Measurements from ENCODE around the gene FNDC3B. TPM values are rescaled to one million over a fixed set of nuclear protein-coding genes. Genes with fewer than 3 reads are reported as not detected.
A peak's percentile ranks its signal among the peaks of the same experiment; 100 is the strongest.

FNDC3B gene
- total RNA-seq, 1 experiment from 2014 or later: 62.3 TPM

DNA sequence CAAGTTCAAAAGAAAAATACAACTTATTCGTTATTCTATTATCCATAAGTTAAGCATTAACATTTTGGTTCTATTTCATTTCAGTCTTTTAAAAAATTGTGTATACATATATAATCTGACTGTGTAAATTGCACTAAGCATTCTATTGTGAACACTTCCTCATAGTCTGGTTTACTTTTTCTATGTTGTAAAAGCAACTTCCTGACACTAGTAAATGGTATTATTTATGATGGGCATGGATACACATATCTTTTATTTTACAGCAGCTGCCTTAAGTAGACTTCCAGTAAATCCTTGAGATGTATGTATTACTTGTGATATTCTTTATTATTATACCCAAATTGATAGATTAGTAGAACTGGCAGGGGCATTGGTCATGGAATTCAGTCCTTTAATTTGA is 58.2 kb downstream of the FNDC3B start:
- H3K27me3 ChIP-seq: no peaks in the 10 kb centered on the region
- H3K27ac ChIP-seq: no peak overlapping the region
- DNase-seq: no peak
- H3K4me3 ChIP-seq: no peak overlapping the region
- 0 out of 2 replicates have a peak, but pooled peaks cover 7% of the 10 kb centered on the region for H3K36me3 ChIP-seq
- H3K4me1 ChIP-seq: peaks cover 26% of the 10 kb centered on the region
- no peaks in the 10 kb centered on the region for H3K9me3 ChIP-seq (replicated peaks)

DNA sequence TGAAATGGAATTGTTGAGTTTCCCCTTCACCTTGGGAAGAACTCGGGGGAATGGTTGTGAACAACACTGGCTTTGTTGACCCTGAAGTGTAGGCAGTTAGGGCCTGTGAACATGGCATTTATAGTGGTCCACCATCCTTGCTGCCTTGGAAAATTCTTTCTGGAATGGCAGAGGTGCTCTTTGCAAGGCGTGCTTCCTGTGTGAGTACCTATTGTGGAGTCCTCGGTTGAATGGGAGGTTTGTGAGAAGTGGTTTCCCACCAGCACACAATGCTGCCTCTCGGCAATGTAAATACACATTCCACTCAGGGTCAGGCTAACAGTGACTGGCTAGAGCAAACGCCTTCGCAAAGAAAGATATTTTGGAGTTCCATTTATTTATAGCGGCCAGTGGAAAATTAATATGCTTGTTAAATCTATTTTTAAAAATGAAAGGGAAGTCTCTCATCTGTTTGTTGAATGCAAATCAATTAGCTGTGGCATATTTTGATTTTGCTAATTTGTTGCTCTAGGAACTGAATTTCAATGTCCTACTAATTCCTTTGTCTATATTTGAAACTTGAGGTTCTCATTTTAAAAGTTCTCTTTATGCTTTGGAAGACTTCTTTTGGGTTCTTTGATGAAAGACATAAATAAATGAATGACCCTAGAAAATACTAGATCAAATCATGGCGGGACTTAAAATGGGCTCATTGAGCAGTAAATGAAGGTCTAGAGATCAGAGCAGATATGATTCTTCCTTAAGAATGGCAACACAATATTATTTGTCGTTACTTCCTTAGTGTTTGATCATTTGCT is 59.5 kb downstream of the FNDC3B start:
- DNase-seq: no peak
- peaks cover 36% of the 10 kb centered on the region for H3K4me1 ChIP-seq
- H3K4me3 ChIP-seq: no peak overlapping the region
- no peaks in the 10 kb centered on the region for H3K9me3 ChIP-seq (replicated peaks)
- H3K27ac ChIP-seq: no peak overlapping the region
- peaks cover 7% of the 10 kb centered on the region; the same call in 1 of the 2 replicates for H3K36me3 ChIP-seq
- H3K27me3 ChIP-seq: no peaks in the 10 kb centered on the region

DNA sequence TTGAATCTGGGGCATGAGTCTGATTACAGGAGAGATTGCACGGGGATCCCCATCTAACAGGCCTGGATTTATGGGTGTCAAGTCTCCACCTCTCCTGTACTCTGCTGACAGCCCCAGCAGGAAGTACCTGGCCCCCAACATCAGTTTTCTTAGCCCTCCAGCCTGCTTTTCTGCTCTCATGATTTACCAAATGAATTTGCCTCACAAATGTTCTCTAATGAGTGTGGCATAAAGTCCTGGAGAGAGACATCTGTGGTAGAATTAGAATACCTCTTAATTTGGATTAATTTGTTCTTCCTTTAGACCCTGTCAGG is 60.1 kb downstream of the FNDC3B start:
- DNase-seq: no peak
- Histone ChIP-seq H3K4me1 (peaks cover 42% of the 10 kb centered on the region), H3K27ac (no peak overlapping the region)

DNA sequence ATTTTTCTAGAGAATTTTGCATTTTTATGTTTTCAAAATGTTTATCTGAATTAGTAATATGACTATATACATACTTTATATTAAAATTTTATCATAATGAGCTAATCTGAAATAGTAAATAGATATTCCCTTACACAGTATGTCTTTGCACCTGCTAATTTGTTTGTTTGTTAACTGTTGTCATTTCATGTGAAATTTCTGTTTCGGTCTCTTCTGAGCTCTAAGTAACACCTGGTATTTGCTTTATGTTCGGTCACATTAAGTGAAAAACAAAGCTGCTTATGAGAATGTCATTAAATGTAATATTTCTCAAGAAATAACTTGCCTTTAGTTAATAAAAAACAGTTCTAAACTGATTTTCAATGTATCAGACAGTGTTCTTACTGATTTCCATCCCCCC is 61.1 kb downstream of the FNDC3B start:
- no peaks in the 10 kb centered on the region for H3K27me3 ChIP-seq
- no peak overlapping the region for H3K27ac ChIP-seq
- DNase-seq: no peak
- peaks cover 45% of the 10 kb centered on the region for H3K4me1 ChIP-seq
- no peak overlapping the region for H3K4me3 ChIP-seq
- H3K9me3 ChIP-seq (replicated peaks): no peaks in the 10 kb centered on the region
- H3K36me3 ChIP-seq: peaks cover 9% of the 10 kb centered on the region; the same call in 1 of the 2 replicates

More for the DNA sequence above, 60.1 kb downstream of the FNDC3B start:
- H3K27me3 ChIP-seq: no peaks in the 10 kb centered on the region
- peaks cover 13% of the 10 kb centered on the region; the same call in 1 of the 2 replicates for H3K36me3 ChIP-seq
- H3K4me3 ChIP-seq: no peak overlapping the region
- H3K9me3 ChIP-seq (replicated peaks): no peaks in the 10 kb centered on the region

DNA sequence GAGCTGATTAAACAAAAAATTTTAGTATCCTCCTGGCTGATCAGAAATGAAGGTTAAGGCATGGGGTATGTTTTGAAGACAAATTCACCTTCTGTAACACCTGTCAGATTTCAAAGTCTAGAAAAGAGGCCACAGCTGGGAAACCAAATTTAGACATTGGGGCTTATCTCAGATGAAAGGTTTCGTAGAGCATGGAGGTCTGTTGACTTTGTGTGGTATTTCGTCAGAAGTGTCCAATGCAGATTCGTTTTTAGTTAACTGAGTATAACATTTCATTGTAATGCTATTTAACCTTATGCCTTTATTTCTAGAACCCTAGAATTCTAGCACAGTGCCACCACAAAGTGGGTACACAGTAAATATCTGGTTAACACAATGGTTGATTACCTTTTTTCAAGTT is 61.7 kb downstream of the FNDC3B start:
- H3K27me3 ChIP-seq: no peaks in the 10 kb centered on the region
- no peaks in the 10 kb centered on the region for H3K9me3 ChIP-seq (replicated peaks)
- H3K36me3 ChIP-seq: peaks cover 9% of the 10 kb centered on the region
- no peak overlapping the region for H3K27ac ChIP-seq
- peaks cover 45% of the 10 kb centered on the region for H3K4me1 ChIP-seq
- DNase-seq: peak in 1 of 2 experiments; percentile 54
- no peak overlapping the region for H3K4me3 ChIP-seq

DNA sequence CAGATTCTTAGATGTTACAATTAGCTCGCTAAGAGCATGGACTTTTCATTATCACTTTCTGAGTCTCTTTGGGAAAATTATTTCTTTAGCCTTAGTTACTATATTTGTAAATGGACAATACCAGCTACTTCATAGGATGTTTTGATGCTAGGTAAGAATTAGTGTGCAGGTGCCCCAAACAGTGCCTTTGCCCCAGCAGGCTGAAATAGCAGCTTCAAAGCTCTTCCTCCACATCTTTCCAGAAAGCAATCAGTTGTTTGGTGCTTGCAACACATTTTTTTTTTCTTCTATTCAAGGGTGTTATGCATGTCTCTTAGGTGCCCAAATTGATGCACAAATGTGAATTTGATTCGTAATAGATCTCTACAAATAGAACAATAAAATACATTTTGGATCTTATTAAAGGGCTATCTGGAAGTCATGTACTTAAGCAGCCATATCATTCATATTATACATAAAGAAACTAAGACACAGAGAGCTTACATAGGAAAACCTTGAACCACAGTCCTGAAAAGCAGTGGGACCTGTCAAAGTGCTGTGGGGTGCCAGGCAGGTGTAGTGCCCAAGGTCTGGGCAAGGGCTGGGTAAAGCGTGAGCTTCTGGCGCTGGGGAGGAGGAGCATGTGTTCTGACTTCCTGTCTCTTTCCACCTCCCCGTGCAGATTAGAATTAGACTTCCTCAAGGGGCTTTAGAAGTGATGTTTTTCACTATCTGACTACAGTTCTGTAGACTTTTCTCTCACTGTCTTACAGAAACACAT is 62.9 kb downstream of the FNDC3B start:
- peaks cover 9% of the 10 kb centered on the region for H3K36me3 ChIP-seq
- no peak overlapping the region for H3K4me3 ChIP-seq
- no peaks in the 10 kb centered on the region for H3K27me3 ChIP-seq
- DNase-seq: no peak
- no peaks in the 10 kb centered on the region for H3K9me3 ChIP-seq (replicated peaks)
- peaks cover 36% of the 10 kb centered on the region for H3K4me1 ChIP-seq
- H3K27ac ChIP-seq: no peak overlapping the region

DNA sequence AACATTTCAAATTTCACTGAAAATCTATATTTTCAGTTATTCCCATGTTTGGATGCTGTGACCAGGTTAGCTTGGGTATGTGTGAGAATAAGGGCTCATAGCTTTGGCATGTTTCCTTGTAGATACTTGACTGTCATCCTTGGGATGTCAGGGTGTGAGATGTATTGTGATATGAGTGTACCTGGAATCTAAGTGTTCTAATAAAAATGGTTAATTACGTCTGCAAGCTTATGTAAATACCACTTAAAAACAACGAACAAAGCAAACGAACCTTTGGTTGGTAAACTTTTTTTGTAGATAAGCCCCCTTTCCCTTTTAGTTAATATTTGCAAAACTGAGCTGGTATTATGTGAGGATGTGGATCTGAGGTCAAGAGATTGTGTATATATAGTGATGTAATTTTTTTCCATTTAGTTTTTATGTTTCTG is 63.5 kb downstream of the FNDC3B start:
- Histone ChIP-seq H3K4me1 (peaks cover 31% of the 10 kb centered on the region), H3K27me3 (no peaks in the 10 kb centered on the region), H3K9me3 (replicated peaks) (no peaks in the 10 kb centered on the region), H3K27ac (peak overlapping the region; percentile 27), H3K4me3 (no peak overlapping the region), H3K36me3 (peaks cover 11% of the 10 kb centered on the region)
- no peak for DNase-seq

DNA sequence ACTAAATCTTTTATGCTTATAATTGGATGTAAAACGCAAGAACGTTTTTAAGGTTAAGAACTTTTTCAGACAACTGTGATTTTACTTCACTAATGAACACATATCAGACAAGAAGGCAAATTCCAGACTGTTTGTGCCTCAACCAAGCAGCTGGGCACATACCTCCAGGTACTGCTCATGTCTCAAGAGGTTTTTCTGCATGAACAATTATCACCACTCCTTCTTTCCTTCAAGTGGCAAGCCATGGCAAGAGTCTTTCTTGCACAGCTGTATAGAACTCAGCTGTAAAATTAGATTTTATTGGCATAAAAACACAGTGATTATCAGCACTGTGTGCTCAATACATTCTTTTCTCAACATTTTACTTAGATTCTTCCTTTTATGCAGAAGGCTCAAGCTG is 64.3 kb downstream of the FNDC3B start:
- Histone ChIP-seq H3K36me3 (peaks cover 11% of the 10 kb centered on the region), H3K4me3 (no peak overlapping the region), H3K9me3 (replicated peaks) (no peaks in the 10 kb centered on the region), H3K27me3 (no peaks in the 10 kb centered on the region), H3K27ac (peak overlapping the region; percentile 27), H3K4me1 (peaks cover 31% of the 10 kb centered on the region)
- peak in 1 of 2 experiments; percentile 8 for DNase-seq

DNA sequence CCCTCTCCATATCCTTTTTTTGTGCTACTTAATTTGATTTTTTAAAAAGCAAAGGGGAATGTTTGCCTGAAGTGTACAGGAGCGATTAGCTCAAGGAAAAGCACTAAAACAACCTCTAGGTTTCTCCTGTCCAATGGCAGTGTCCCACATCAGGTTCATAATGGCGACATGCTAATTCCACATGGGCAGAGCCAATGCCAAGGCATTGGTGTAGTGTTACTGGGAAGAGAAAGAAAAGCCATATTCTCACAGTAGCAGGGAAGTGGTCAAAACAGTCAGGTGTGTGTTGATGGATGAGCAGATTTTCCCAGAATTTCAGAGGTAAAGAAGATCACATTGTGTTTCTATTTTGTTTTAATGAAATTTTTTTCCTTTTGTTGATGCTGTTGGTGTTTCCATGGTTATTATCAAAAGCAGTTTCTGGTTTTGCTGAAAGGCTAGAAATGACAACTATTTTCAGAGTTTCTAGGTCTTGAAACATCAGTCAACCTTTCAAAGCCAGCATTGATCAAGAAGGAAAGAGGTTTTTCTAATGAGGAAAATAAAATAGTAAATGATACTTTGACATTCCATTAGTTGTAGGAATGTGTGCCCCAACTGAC is 65.2 kb downstream of the FNDC3B start:
- no peaks in the 10 kb centered on the region for H3K9me3 ChIP-seq (replicated peaks)
- peaks cover 31% of the 10 kb centered on the region for H3K4me1 ChIP-seq
- DNase-seq: peak in 1 of 2 experiments; percentile 46
- H3K4me3 ChIP-seq: no peak overlapping the region
- no peak overlapping the region; the same call in 1 of the 2 replicates for H3K27ac ChIP-seq
- no peaks in the 10 kb centered on the region for H3K27me3 ChIP-seq
- peaks cover 9% of the 10 kb centered on the region for H3K36me3 ChIP-seq

DNA sequence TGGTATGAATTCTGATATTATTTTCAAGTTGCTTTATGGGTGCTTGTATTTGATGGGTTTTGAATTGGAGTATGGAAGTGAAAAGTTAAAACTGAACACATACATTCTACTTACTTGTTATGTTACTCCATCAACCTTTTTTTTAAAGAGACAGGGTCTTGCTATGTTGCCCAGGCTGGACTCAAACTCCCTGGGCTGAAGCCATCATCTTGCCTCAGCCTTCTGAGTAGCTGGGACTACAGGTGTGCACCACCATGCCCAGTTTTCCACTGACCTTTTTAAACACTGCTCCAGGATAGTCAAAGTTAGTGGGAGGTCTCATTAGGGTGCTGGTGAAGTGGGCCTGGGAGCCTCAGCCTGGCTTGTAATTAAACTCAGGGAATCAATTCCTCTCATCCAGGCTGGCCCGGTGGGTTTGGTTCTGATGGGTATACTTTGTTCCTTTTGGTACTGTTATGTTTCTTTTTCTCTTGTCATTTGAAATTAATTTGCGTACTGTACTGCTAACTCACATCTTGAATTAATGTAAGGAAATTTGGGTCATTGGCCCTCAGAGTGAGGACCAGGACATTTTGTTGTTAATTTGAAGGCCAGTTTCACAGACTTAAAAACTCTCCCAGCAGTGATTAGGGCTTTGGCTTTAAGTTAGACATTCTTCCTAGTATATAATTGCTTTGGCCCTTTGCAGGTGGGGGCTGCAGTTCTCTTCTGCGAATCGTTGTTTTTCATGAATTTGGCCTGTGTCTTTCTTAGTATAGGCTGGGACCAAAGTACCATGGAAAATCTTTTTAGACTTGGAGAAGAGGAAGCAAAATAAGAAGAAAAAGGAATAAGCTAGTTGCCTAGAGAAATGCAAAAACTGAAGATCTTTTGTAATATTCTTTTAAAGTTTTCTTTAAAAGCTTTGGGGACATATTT is 66.9 kb downstream of the FNDC3B start:
- Histone ChIP-seq H3K4me3 (no peak overlapping the region), H3K9me3 (replicated peaks) (no peaks in the 10 kb centered on the region), H3K27me3 (no peaks in the 10 kb centered on the region), H3K27ac (no peak overlapping the region), H3K4me1 (peaks cover 22% of the 10 kb centered on the region), H3K36me3 (peaks cover 12% of the 10 kb centered on the region)
- DNase-seq: no peak

DNA sequence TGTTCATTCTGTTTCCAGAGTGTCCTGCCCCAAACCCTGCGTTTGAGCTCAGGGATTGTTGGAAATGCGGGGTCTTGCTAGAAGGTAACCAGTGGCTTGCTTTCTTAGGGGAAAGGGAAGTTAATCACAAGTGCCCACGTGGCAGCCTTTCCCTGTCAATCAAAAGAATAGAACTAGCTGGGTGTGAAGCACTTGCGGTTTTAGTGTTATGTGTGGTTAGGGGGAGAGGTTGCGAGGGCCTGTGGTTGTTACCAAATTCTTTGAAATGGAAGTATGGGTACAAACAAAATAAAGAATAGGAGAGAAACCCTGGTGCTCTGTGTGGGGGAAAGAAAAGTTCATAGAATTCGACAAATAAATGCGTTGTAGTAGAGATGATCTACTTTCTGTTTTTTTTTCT is 67.6 kb downstream of the FNDC3B start:
- no peaks in the 10 kb centered on the region for H3K27me3 ChIP-seq
- peaks cover 17% of the 10 kb centered on the region for H3K36me3 ChIP-seq
- peaks cover 19% of the 10 kb centered on the region for H3K4me1 ChIP-seq
- H3K9me3 ChIP-seq (replicated peaks): no peaks in the 10 kb centered on the region
- no peak overlapping the region for H3K27ac ChIP-seq
- DNase-seq: no peak
- no peak overlapping the region for H3K4me3 ChIP-seq

DNA sequence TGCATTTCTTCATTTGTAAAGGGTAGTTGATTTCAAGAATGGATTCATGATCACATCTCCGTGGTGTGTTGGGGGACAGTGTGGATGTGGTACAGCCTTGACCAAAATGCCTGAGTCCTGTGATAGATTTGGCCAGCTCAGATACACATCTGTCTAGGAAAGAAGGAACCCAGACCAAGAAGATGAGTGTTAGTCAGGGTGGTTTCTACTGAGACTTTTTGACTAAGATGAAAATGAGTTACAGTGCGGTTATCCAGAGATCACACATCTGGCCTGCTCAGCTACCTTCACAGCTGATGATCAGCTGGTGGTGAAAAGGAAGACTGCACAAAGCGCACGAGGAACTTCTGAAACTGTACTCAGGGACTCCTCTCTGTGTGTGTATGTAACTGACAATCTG is 68.0 kb downstream of the FNDC3B start:
- H3K27ac ChIP-seq: no peak overlapping the region
- H3K4me1 ChIP-seq: peaks cover 19% of the 10 kb centered on the region
- H3K9me3 ChIP-seq (replicated peaks): no peaks in the 10 kb centered on the region
- peaks cover 18% of the 10 kb centered on the region for H3K36me3 ChIP-seq
- H3K27me3 ChIP-seq: no peaks in the 10 kb centered on the region
- H3K4me3 ChIP-seq: no peak overlapping the region
- DNase-seq: no peak

DNA sequence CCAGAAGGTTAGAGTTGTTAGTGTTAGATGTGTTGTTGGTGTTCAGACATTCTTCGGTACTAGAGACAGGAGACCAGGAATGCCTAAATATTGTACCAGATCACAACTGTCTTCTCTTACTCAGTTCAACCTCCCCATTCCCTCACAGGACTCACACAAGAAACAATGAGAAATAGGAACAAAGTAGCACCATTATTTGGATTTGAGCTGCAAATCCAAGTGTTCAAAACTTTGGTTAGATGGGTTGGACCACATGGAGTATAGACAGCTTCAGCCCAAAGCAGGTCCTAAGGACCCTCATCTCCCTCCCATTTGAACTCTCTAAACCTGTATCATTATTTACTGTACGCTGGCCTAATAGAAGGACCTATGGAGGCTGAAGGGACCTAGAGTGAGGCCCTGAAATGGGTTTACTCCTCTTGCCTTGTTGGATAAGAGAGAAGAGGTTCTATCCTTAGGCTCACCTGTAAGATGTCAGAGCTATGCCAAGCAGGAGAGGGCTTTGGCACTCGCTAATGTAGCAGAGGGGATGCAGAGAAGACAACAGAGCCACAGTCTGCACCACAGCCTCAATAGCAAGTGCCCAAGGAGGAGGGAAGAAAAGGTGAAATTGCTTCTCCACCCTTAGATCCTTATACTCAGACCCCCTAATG is 70.9 kb downstream of the FNDC3B start:
- Histone ChIP-seq H3K27ac (no peak overlapping the region), H3K4me3 (no peak overlapping the region), H3K36me3 (peaks cover 24% of the 10 kb centered on the region), H3K4me1 (no peaks in the 10 kb centered on the region; the same call in 1 of the 2 replicates), H3K9me3 (replicated peaks) (no peaks in the 10 kb centered on the region), H3K27me3 (no peaks in the 10 kb centered on the region)
- DNase-seq: no peak

DNA sequence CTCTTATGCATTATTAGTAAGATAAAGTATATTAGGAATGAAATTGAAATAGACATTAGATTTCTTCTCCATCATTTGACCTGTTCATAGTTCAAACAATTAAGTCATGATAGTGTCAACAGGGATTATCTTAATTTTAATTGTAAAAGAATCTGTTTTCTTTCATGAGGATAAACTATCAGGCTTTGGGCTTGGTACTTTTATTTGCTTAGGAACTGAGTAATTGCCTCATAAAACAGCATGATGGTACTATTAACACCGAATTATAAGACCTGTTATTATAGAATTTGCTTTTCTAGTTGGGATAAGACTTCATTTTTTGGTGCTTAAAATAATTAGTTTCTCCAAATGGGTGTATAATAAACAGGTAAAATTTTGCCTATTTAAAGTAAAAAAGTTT is 71.8 kb downstream of the FNDC3B start:
- Histone ChIP-seq H3K4me3 (no peak overlapping the region), H3K27ac (no peak overlapping the region), H3K9me3 (replicated peaks) (no peaks in the 10 kb centered on the region), H3K4me1 (no peaks in the 10 kb centered on the region; the same call in 1 of the 2 replicates), H3K36me3 (peaks cover 32% of the 10 kb centered on the region), H3K27me3 (no peaks in the 10 kb centered on the region)
- no peak for DNase-seq
